GM19455 (cell line): Measurements from ENCODE around the gene SPATS2.
A peak's percentile ranks its signal among the peaks of the same experiment; 100 is the strongest.

ENCODE experiments used
- ATAC-seq: cut with Tn5 transposase; IDR thresholded peaks from one replicate; pipeline ENCODE4 v1.9.1; 2021; ENCODE audit not compliant: unreplicated experiment

Gene SPATS2

GRCh38 chr12:49538510-49539403 is 171.5 kb downstream of the SPATS2 start, which contains the start of gene KCNH3:
Gene KCNH3 (plus strand): TSS chr12:49539030. CDS start chr12:49539417, 387 bp downstream.
- ATAC-seq, result peak; percentile 51

- no peak for ATAC-seq
Measured at GRCh38 chr12:49539406-49540228, 172.4 kb downstream of the SPATS2 start.

- no peak for ATAC-seq
Measured at GRCh38 chr12:49540229-49541139, 173.2 kb downstream of the SPATS2 start.

- no peak for ATAC-seq
Measured at GRCh38 chr12:49541140-49541861, 174.0 kb downstream of the SPATS2 start.

- no peak for ATAC-seq
Measured at GRCh38 chr12:49541911-49542505, 174.7 kb downstream of the SPATS2 start.

GRCh38 chr12:49542592-49543160 is 175.4 kb downstream of the SPATS2 start:
- ATAC-seq, result no peak

GRCh38 chr12:49543221-49543913 is 176.1 kb downstream of the SPATS2 start:
- no peak for ATAC-seq

GRCh38 chr12:49543914-49544815 is 176.9 kb downstream of the SPATS2 start:
- no peak for ATAC-seq

GRCh38 chr12:49545815-49546214 is 178.6 kb downstream of the SPATS2 start:
- no peak for ATAC-seq

- no peak for ATAC-seq
Measured at GRCh38 chr12:49546481-49546880, 179.2 kb downstream of the SPATS2 start.

GRCh38 chr12:49547090-49547690 is 179.9 kb downstream of the SPATS2 start:
- no peak for ATAC-seq

GRCh38 chr12:49548481-49548821 is 181.2 kb downstream of the SPATS2 start:
- ATAC-seq, result no peak

GRCh38 chr12:49548822-49549648 is 181.8 kb downstream of the SPATS2 start:
- no peak for ATAC-seq

GRCh38 chr12:49549735-49550692 is 182.8 kb downstream of the SPATS2 start:
- ATAC-seq, result no peak

- no peak for ATAC-seq
Measured at GRCh38 chr12:49550693-49551252, 183.5 kb downstream of the SPATS2 start.
